Esophagus muscularis mucosa (tissue), 3 donors: ENCODE measurements around the gene ARF1.

Source experiments
- CTCF ChIP-seq, 3 experiments: fragments of 200-600 bp in 2 of 3; fragments of 450-650 bp in 1 of 3; sonication (generic) in 2 of 3; IDR thresholded peaks; one replicate each; pipeline ENCODE4 v1.5.1; 2017 to 2019; ENCODE audit warnings: antibody characterized with exemption in 3 of 3, mild to moderate bottlenecking in 2 of 3, moderate library complexity in 1 of 3
- POLR2A ChIP-seq: fragments of 450-650 bp; IDR thresholded peaks from one replicate; pipeline ENCODE4 v1.6.1; 2017; ENCODE audit warnings: antibody characterized with exemption, moderate library complexity, mild to moderate bottlenecking, low read depth

GRCh38 chr1:228096416-228097332, 14.2 kb downstream of the ARF1 start:
- TF ChIP-seq CTCF (IDR thresholded peaks at IDR 0.05) (no peak), POLR2A (no peak)
